Ovary (tissue), 9 donors: ENCODE results near the gene KDM5C. TPM values are rescaled to one million over a fixed set of nuclear protein-coding genes. Genes with fewer than 3 reads are reported as not detected.
"Not testable (repeated sequence)": the region's sequence is repeated elsewhere in the genome, so short reads cannot be mapped to it uniquely, and the experiment has no call there.

Experiments used
- DNase-seq, 5 donors: peaks; one replicate each; pipeline ENCODE4 v3.0.0-alpha.2; 2019 to 2020
- H3K27ac ChIP-seq, 2 donors: fragments of 200-600 bp; one replicate each; pipeline versions ENCODE4 v1.5.1 to v1.8.0; 2019 to 2022
- H3K27me3 ChIP-seq: fragments of 200-600 bp; one replicate; pipeline ENCODE4 v1.8.0; 2022
- H3K36me3 ChIP-seq: fragments of 200-600 bp; sonication (generic); one replicate; pipeline ENCODE4 v1.5.1; 2019
- H3K4me1 ChIP-seq: one replicate; pipeline ENCODE4 v1.8.1; 2013; ENCODE audit warnings: mild to moderate bottlenecking, moderate library complexity; ENCODE audit not compliant: insufficient read depth
- H3K4me3 ChIP-seq: fragments of 200-600 bp; sonication (generic); one replicate; pipeline ENCODE4 v1.5.1; 2017
- H3K9me3 ChIP-seq, 2 donors: fragments of 200-600 bp in 1 of 2; sonication (generic) in 1 of 2; one replicate each; pipeline versions ENCODE4 v1.5.1 to v1.8.1; 2013 to 2019; ENCODE audit warnings: mild to moderate bottlenecking in 1 of 2, moderate library complexity in 1 of 2
- EP300 ChIP-seq: sonication (generic); formaldehyde crosslinking; IDR thresholded peaks from one replicate; pipeline ENCODE4 v1.6.1; 2017; ENCODE audit warnings: antibody characterized with exemption
- POLR2A ChIP-seq: fragments of 450-650 bp; IDR thresholded peaks from one replicate; pipeline ENCODE4 v1.6.1; 2017; ENCODE audit warnings: antibody characterized with exemption, mild to moderate bottlenecking, moderate library complexity
- WGBS, 3 donors: extraction: QIAGEN DNeasy Blood & Tissue Kit in 1 of 3; methylation state at CpG; one replicate each; pipeline versions ENCODE4 v1.1.5 to v1.1.7; 2013 to 2017; 5-methylcytosine and 5-hydroxymethylcytosine counted together
- intact Hi-C, 4 donors: fragments of 100-400 bp; cut with DNase I; formaldehyde crosslinking; loops; one replicate each; pipeline versions ENCODE4 v1.11.0 to v1.15.1; 2022 to 2023
- polyA plus RNA-seq, 2 donors: library from polyadenylated mRNA; stranded (reverse); fragments of 200-250 nt in 1 of 2; fragments of 350-450 nt in 1 of 2; fragmentation: Illumina TruSeq in 1 of 2; extraction: RNeasy Lipid Tissue Mini Kit (QIAGEN cat#74804) in 1 of 2; gene quantifications; one replicate each; pipeline ENCODE4 v1.2.3, GENCODE V29; 2013 to 2014
- total RNA-seq, 7 donors: library from RNA; depleted of rRNA in 2 of 7; stranded (reverse); fragments of >200 nt in 2 of 7; fragmentation: NEBNext Ultra II Directional in 3 of 7; extraction: Animal tissue kit (Norgen Biotek cat#: 25700) in 3 of 7; gene quantifications; one replicate each; pipeline versions ENCODE4 v1.1.0 to v1.2.4, GENCODE V29; 2016 to 2023
- TF ChIP-seq, protein P1 (sequence below), 3 donors: fragments of 450-650 bp in 2 of 3; fragments of 200-600 bp in 1 of 3; IDR thresholded peaks; one replicate each; pipeline versions ENCODE4 v1.5.1 to v1.8.0; 2016 to 2022; ENCODE audit warnings: antibody characterized with exemption in 3 of 3, mild to moderate bottlenecking in 1 of 3
- donor health status: DM: no; HTN: no; CAD: no; lungs with moderate emphysema.
- donor health status: DM: no; HTN: no; CAD: no.
- donor health status: Bipolar disorder and iron deficiency.
- donor health status: DM: yes; HTN: yes; CAD: no.
- donor health status: DM: no; HTN: no; CAD: no.
- donor health status: DM: yes; HTN: yes; CAD: no.

Gene KDM5C
- total and polyA plus RNA-seq, 9 donors, result 41.4 to 121 (median 95.2) TPM

DNA sequence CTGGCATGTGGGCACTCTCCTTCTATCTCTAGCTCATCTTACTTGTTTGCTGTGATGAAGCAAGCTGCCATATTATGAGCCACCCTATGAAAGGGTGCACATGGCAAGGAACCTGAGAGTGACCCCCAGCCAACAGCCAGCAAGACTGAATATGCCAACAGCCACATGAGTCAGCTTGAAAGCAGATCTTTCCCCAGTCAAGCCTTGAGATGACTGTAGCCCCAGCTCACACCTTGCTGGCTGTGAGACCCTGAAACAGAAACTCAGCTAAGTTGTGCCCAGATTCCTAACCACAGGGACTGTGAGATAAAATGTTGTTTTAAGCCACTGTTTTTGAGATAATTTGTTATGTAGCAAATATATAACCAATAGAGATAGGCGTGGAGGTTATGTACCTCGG, 36.2 kb downstream of the KDM5C start:
- 64 to 69% (median 69%) methylated on average over 2 of the region's 2 CpGs for WGBS, 3 donors
- H3K9me3 ChIP-seq, result no peaks in the 10 kb centered on the region
- TF ChIP-seq POLR2A (no peak), EP300 (no peak)
- TF ChIP-seq, protein P1, sequence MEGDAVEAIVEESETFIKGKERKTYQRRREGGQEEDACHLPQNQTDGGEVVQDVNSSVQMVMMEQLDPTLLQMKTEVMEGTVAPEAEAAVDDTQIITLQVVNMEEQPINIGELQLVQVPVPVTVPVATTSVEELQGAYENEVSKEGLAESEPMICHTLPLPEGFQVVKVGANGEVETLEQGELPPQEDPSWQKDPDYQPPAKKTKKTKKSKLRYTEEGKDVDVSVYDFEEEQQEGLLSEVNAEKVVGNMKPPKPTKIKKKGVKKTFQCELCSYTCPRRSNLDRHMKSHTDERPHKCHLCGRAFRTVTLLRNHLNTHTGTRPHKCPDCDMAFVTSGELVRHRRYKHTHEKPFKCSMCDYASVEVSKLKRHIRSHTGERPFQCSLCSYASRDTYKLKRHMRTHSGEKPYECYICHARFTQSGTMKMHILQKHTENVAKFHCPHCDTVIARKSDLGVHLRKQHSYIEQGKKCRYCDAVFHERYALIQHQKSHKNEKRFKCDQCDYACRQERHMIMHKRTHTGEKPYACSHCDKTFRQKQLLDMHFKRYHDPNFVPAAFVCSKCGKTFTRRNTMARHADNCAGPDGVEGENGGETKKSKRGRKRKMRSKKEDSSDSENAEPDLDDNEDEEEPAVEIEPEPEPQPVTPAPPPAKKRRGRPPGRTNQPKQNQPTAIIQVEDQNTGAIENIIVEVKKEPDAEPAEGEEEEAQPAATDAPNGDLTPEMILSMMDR (IDR thresholded peaks at IDR 0.05), result no peak
- intact Hi-C loops, result no loop called here
- H3K4me1 ChIP-seq, result no peaks in the 10 kb centered on the region
- no peaks in the 10 kb centered on the region for H3K27me3 ChIP-seq
- no peaks in the 10 kb centered on the region for H3K36me3 ChIP-seq
- no peak overlapping the region for H3K4me3 ChIP-seq
- DNase-seq, result no peak
- H3K27ac ChIP-seq, result no peak overlapping the region

DNA sequence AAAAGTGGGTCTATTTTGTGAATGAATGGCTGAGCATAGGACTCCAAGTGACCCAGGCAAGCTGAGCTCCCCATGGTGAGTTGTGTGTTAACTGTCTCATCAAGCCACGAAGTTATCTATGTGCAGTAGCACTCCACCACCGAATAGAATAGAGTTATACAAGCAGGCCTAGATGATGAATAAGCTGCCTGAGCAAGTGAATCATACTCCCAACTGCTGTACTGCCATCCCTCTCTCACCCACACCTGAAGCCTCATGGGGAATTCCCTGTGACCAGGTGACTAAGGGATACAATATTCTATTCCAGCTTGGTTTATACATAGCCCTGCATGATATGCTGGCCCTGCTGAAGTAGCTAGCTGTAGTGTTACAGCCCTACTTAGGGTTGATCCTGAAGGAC, 38.7 kb downstream of the KDM5C start:
- DNase-seq, result no peak
- H3K4me3 ChIP-seq, result no peak overlapping the region
- intact Hi-C loops, result no loop called here
- 69 to 71% (median 69%) methylated on average over 2 of the region's 2 CpGs for WGBS, 3 donors
- no peaks in the 10 kb centered on the region for H3K36me3 ChIP-seq
- no peaks in the 10 kb centered on the region for H3K27me3 ChIP-seq
- H3K9me3 ChIP-seq, result no peaks in the 10 kb centered on the region
- TF ChIP-seq EP300 (no peak), POLR2A (no peak)
- TF ChIP-seq, protein P1 (IDR thresholded peaks at IDR 0.05), result no peak
- no peak overlapping the region for H3K27ac ChIP-seq
- H3K4me1 ChIP-seq, result no peaks in the 10 kb centered on the region

DNA sequence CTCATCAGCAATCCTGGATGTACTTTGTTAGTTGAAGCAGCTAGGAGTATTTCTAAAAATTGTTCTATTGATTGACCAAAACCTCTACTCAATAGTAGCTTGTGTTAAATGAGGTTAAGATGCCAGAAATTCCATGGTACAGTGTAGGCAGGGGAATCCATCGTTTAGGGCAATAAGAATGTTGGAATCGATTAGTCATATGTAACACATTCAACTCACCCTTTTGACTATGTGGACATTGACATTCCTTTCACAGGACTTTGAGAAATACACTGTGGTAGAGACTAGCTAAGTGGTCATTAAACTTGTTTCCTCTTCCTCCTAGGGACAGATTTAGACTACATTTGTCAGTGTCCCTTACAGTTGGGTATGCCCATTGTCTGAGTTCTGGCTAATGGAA, 40.2 kb downstream of the KDM5C start:
- TF ChIP-seq POLR2A, result no peak
- TF ChIP-seq, protein P1 (IDR thresholded peaks at IDR 0.05), result no peak
- TF ChIP-seq EP300, result no peak
- WGBS, 3 donors, result 78 to 86% (median 84%) methylated on average over 2 of the region's 2 CpGs
- no peak overlapping the region for H3K4me3 ChIP-seq
- H3K4me1 ChIP-seq, result no peaks in the 10 kb centered on the region
- intact Hi-C loops, result no loop called here
- H3K36me3 ChIP-seq, result no peaks in the 10 kb centered on the region
- no peak overlapping the region for H3K27ac ChIP-seq
- DNase-seq, result no peak
- H3K9me3 ChIP-seq, result no peaks in the 10 kb centered on the region
- no peaks in the 10 kb centered on the region for H3K27me3 ChIP-seq

DNA sequence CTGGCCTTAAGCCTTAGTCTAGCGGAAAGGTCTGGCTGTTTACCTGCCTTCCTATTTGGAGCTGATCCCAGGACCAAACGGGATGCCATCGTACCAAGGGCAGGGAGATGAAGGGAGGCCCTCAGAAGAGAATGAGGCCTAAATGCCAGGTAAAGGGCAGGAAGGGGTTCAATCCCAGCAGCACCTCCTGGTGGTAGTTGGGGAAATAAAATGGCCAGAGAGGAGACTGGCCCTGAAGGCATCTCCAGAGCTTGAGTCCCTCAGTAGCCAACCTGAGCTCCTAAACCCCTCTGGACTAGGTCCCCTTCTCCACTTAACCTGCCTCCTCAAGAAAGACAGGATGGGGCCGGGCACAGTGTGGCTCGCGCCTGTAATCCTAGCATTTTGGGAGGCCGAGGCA, 53.7 kb downstream of the KDM5C start:
- Histone ChIP-seq H3K4me3 (no peak overlapping the region), H3K4me1 (no peaks in the 10 kb centered on the region), H3K9me3 (peaks cover 0 to 4% of the 10 kb centered on the region in 2 donors), H3K27ac (no peak overlapping the region), H3K36me3 (no peaks in the 10 kb centered on the region), H3K27me3 (no peaks in the 10 kb centered on the region)
- 93 to 98% (median 95%) methylated on average over 7 of the region's 7 CpGs for WGBS, 3 donors
- intact Hi-C loops, result no loop called here
- no peak for DNase-seq
- no peak for TF ChIP-seq EP300
- TF ChIP-seq, protein P1 (IDR thresholded peaks at IDR 0.05), result no peak

DNA sequence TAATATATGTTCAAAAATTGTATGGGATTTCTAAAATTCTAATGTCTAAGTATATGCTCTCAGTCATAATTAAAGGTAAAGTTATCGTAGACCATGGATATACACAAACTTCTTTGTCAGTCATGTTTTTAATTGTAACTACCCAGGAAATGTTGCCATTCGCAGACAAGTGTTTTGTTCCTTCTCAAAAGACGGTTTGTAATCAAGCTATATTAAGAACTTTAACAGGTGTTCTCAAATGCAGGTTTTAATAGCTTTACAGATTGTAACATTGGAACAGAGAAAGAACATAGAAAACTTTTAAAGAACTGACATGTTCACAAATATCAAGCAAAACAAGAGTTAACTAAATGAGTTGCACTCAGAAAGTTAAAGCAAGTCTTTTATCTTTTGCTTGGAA, 58.9 kb downstream of the KDM5C start:
- intact Hi-C loops, result no loop called here
- H3K4me3 ChIP-seq, result no peak overlapping the region
- no peaks in the 10 kb centered on the region for H3K36me3 ChIP-seq
- no peaks in the 10 kb centered on the region for H3K27me3 ChIP-seq
- TF ChIP-seq POLR2A (no peak), EP300 (no peak)
- TF ChIP-seq, protein P1 (IDR thresholded peaks at IDR 0.05), result no peak
- no peak overlapping the region for H3K27ac ChIP-seq
- no peaks in the 10 kb centered on the region for H3K9me3 ChIP-seq
- H3K4me1 ChIP-seq, result no peaks in the 10 kb centered on the region
- no peak for DNase-seq
- 79 to 89% (median 80%) methylated on average over 3 of the region's 3 CpGs for WGBS, 3 donors

DNA sequence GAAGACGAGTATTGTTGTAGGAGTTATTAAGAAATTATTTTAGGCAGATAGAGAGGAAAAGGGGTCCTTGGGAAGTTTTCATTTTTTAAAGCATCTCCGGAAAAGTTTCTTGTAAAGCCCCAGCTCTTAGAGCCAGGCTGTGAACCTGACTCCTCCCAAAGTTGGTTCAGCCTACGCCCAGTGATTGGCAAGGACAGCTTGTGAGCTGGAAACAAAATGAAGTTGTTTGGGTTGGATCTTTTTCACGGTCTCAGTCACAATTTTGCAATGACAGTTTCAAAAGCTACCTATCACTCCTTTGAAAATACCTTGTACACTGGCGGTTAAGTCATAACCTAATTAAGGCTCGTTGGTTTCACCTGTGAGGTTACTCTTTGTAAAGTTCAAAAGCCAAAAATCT, 60.4 kb downstream of the KDM5C start:
- H3K36me3 ChIP-seq, intact Hi-C loops, H3K4me1 ChIP-seq, DNase-seq, H3K4me3 ChIP-seq, H3K27me3 ChIP-seq, H3K27ac ChIP-seq, H3K9me3 ChIP-seq: not testable (repeated sequence)
- 62 to 67% (median 66%) methylated on average over 6 of the region's 6 CpGs for WGBS, 3 donors
